Adrenal gland (tissue), 5 donors: Measurements from ENCODE around the gene AP1G2.

Experiments used
- POLR2A ChIP-seq, 2 donors: fragments of 450-650 bp; IDR thresholded peaks; one replicate each; pipeline ENCODE4 v1.6.1; 2017; ENCODE audit warnings: antibody characterized with exemption in 2 of 2, mild to moderate bottlenecking in 2 of 2, moderate library complexity in 1 of 2
- TF ChIP-seq, protein P1 (sequence below), 6 experiments: fragments of 450-650 bp in 4 of 6; fragments of 200-600 bp in 2 of 6; sonication (generic) in 1 of 6; IDR thresholded peaks; 1 replicate in 5 of 6; 2 replicates in 1 of 6; pipeline versions ENCODE4 v1.5.1 to v1.8.0; 2016 to 2021; ENCODE audit warnings: antibody characterized with exemption in 6 of 6, mild to moderate bottlenecking in 2 of 6, moderate library complexity in 1 of 6
- donor health status: DM: no; HTN: no; CAD: no.

DNA sequence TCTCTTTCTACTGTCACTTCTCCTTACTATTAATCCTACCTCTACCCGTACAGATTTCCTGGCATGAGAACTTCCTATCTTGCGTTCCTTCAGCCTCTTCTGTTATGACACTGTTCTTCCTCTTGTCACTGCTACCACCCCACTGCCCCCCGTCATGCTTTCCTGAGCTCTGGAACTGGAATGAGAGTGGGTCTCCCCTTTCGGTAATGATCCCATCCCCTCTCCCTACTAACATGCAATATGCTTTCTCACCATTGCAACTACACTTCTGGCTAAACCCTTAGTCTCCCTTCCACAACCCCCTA, 4.9 kb upstream of the AP1G2 start:
- TF ChIP-seq POLR2A (IDR thresholded peaks at IDR 0.05), result no peak
- TF ChIP-seq, protein P1, sequence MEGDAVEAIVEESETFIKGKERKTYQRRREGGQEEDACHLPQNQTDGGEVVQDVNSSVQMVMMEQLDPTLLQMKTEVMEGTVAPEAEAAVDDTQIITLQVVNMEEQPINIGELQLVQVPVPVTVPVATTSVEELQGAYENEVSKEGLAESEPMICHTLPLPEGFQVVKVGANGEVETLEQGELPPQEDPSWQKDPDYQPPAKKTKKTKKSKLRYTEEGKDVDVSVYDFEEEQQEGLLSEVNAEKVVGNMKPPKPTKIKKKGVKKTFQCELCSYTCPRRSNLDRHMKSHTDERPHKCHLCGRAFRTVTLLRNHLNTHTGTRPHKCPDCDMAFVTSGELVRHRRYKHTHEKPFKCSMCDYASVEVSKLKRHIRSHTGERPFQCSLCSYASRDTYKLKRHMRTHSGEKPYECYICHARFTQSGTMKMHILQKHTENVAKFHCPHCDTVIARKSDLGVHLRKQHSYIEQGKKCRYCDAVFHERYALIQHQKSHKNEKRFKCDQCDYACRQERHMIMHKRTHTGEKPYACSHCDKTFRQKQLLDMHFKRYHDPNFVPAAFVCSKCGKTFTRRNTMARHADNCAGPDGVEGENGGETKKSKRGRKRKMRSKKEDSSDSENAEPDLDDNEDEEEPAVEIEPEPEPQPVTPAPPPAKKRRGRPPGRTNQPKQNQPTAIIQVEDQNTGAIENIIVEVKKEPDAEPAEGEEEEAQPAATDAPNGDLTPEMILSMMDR (IDR thresholded peaks at IDR 0.05), result no peak
